GM19043 (cell line): ENCODE results near the gene BNIP3.

Experiments
- ATAC-seq: cut with Tn5 transposase; IDR thresholded peaks from one replicate; pipeline ENCODE4 v1.9.1; 2021; ENCODE audit warnings: low read depth; ENCODE audit not compliant: unreplicated experiment

The BNIP3 gene

DNA sequence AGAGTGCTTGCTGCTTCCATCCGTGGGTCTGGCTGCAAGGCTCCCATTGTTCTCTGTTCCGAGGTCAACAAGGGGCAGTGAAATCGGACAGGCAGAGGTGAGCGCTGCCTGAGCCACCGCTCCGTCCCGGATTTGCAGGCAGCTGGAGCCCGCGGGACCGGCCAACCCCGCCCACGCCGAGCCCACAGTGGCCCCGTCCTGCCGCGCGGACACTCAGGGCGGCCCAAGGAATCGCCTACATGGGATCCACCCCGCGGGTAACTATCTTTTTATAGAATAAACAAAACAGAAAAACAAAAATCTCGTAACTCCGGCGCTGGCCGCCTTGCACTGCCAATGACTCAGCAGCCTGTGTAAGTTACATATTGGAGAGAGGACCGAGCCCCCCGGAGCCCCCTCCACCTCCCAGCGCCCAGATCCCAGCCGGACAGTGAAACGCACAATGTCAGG, 1.9 kb downstream of the BNIP3 start:
- ATAC-seq: no peak

GRCh38 chr10:131979336-131979735, 2.4 kb downstream of the BNIP3 start:
- no peak for ATAC-seq

- ATAC-seq: no peak
These were observed 2.9 kb downstream of the BNIP3 start for GRCh38 chr10:131978851-131979250.

- ATAC-seq: no peak
These were observed 3.4 kb downstream of the BNIP3 start for GRCh38 chr10:131978366-131978765.

GRCh38 chr10:131977323-131978096, 4.2 kb downstream of the BNIP3 start:
- no peak for ATAC-seq

DNA sequence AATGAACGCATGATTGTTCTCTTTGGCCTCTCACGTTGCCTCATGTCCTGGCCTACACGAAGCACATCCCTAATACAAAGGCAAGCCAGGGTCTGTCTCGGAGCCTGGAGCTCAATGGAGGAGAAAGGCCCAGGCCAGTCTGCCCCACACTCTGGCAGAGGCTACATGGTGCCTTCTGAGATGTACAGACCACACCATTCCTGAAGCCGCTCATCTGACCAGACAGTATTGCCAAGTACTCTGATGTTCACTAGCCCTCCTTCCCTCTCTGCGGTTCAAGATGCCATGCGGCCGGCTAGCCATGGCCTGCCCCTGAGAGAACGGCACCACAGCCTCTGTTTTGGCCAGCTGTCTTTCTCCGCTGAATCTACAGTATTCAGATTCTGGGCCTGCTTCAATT, 5.9 kb downstream of the BNIP3 start:
- ATAC-seq: no peak

GRCh38 chr10:131975003-131975402, 6.7 kb downstream of the BNIP3 start:
- ATAC-seq: no peak

DNA sequence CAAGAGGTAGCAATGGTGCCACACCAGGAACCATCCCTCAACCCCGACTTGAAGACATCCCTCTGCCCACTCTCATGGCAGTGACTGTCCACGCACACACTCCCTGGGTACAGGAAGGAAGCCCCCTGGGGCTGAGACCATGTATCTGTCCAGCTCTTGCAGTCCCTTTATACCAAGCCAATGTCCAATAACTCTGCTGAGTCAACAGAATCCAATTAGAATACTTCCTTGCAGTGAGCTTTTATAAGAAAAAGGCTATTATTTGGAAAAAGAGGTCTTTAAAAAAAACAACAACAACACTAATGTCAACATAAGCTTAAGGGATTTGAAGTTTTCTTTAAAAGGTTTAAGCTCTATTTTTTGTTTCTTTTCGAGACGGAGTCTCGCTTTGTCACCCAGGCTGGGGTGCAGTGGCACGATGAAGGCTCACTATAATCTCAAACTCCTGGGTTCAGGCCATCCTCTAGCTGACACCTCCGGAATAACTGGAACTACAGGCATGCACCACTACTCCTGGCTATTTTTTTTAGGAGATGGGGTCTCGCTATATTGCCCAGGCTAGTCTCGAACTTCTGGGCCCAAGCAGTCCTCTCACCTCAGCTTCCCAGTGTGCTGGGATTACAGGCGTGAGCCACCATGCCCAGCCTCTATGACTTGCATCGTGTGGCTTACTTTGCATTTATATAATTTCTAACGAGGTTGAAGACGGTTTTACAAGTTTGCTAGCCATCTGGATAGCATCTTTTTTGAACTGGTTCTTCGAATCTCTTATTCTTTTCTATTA, 7.5 kb downstream of the BNIP3 start:
- ATAC-seq: no peak

- ATAC-seq: no peak
These were observed 8.4 kb downstream of the BNIP3 start for GRCh38 chr10:131973160-131973951.

DNA sequence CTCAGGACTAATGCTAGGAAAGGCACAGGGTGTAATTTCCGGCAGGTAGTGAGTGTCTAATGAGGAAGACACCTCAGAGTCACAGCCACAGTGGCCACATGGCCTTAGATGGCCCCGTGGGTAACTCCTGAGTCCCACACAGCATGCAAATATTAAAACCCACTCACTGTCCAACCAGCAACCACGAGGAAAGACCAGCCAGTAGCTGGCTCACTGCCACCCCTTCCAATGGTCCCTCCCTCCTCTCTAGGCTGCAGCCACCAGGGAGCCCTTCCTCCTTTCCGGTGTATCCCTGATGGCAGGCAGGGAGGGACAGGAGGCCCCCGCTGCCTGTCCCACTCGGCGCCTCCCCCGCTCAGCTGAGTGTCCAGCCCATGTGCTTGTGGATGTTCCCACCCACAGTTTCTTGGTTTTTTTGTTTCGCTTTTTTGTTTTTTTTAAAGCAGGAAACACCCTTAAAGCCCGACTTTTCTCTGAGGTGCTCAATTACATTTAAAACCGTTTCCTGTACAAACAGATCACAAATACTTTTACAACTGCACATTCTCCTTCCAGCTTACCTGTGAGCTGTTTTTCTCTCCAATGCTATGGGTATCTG, 9.2 kb downstream of the BNIP3 start:
- no peak for ATAC-seq

GRCh38 chr10:131971591-131971990, 10.1 kb downstream of the BNIP3 start:
- ATAC-seq: no peak

GRCh38 chr10:131970946-131971345, 10.8 kb downstream of the BNIP3 start:
- no peak for ATAC-seq

- ATAC-seq: no peak
These were observed 12.8 kb downstream of the BNIP3 start for GRCh38 chr10:131968949-131969348.

- no peak for ATAC-seq
These were observed 17.4 kb downstream of the BNIP3 start for GRCh38 chr10:131964298-131964697.

DNA sequence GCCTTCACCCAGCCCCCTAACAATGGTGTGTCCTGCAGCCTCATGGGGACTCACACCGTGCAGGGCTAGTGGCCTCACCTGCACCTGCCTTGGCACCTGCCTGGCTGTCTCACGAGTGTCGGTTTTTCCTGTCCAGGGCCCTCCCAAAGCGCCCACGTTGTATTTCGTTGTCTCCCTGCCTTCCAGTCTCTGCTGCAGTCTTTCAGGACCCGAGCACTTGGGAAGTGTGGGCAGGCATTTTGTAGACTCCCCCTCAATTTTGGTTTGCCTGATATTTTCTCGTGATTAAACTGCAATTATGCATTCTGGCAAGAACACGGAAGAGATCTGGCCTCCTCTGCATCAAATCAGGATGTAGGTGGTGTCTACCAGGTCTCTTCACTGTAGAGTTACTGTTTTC, 17.9 kb downstream of the BNIP3 start:
- ATAC-seq: no peak

GRCh38 chr10:131963350-131963749, 18.4 kb downstream of the BNIP3 start:
- ATAC-seq: no peak

DNA sequence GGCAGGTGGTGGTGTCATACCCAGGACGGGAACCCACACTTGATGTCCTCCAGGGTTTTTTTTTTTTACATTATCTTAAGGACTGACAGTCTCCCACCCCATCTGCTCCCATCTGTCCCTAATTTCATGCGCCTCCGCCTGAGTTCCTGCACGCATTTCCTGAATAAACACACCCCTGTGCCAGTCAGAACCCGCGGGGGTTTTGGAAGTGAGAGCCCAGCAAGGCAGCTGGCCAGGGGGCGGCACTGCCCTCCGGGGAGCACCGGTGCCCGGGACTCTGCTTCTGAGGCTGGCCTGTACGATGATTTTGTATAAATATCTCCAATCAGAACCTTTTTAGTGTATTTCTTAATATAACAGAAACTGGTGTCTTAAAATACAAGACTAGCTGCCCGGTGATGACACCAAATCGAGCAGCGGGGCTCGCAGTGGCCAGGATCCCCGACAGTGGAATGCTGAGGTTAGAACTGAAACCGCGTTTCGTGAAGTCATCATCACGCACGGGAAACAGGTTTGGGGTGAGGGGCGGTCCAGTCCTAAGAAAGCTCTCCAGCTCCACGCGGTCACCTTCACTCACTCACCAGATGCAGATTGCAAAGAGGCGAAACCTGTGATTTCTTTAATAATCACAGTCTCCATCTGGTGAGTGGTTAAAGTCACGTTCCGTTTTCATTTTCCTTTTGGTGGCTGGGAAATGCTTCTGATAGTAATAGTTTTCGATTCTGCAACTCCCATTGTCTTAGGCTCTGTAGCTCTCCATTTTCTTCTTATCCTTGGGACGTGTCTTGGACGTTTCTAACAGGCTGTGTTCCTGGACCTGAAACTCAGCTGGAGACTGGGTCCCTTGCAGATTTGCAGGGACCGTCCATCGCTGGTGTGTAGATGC, 19.7 kb downstream of the BNIP3 start:
- no peak for ATAC-seq

DNA sequence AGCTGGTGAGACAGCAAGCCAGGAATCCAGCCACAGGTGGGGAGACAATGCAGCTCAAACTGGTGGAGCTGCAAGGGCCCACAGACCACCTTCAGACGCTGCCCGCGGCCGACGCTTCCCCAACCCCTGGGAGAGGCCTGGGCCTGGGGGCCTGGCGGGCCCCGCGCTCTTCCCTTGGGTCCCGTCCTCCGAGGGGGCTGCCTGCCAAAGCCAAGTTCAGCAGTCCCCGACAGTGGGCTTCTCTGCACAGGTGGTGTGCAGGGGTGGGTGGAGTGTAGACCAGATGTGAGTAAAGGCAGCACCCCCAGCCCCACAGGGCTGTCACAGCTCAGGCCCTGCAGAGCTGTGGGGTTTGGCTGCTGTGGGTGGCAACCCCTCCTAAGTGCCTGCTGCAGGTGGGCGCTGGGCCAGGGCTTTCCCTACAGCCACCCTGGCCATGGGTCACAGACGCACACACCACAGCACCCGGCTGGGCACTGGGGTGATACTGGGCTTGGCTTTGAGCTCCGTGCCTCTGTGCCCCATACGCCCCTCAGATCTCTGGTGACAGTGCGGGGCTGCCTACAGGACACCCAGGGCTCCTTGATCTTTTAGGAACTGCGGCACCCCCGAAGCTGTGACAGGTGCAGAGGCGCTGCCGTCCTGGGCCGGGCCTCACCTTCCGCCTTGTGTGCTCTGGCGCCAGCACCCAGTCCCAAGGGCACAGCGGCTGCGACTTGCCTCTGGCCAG, 20.5 kb downstream of the BNIP3 start:
- ATAC-seq: no peak

GRCh38 chr10:131960631-131961046, 21.1 kb downstream of the BNIP3 start:
- no peak for ATAC-seq
